ENCODE results near the gene DDX55. TPM values are rescaled to one million over a fixed set of nuclear protein-coding genes. Genes with fewer than 3 reads are reported as not detected.
A peak's percentile ranks its signal among the peaks of the same experiment; 100 is the strongest.
"Not testable (repeated sequence)": the region's sequence is repeated elsewhere in the genome, so short reads cannot be mapped to it uniquely, and the experiment has no call there.

DDX55 gene, protein sequence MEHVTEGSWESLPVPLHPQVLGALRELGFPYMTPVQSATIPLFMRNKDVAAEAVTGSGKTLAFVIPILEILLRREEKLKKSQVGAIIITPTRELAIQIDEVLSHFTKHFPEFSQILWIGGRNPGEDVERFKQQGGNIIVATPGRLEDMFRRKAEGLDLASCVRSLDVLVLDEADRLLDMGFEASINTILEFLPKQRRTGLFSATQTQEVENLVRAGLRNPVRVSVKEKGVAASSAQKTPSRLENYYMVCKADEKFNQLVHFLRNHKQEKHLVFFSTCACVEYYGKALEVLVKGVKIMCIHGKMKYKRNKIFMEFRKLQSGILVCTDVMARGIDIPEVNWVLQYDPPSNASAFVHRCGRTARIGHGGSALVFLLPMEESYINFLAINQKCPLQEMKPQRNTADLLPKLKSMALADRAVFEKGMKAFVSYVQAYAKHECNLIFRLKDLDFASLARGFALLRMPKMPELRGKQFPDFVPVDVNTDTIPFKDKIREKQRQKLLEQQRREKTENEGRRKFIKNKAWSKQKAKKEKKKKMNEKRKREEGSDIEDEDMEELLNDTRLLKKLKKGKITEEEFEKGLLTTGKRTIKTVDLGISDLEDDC
- total RNA-seq (2014; rRNA removed; shearing (Covaris generic)): 33.6 and 43.0 TPM in 2 replicates

GRCh38 chr12:123601602-123602489, at the start of gene DDX55:
Gene DDX55 (plus strand): TSS chr12:123602099. CDS start chr12:123602149, 50 bp downstream.
- DNase-seq (ENCODE audit: low spot score): peak; percentile 88

DNA sequence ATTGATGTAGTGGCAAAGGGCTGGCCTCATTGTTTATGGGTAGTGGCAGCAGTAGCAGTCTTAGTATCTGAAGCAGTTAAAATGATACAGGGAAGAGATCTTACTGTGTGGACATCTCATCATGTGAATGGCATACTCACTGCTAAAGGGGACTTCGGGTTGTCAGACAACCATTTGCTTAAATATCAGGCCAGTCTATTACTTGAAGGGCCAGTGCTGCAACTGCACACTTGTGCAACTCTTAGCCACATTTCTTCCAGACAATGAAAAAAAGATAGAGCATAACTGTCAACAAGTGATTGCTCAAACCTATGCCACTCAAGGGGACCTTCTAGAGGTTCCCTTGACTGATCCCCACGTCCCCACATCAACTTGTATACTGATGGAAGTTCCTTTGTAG, 47.8 kb upstream of the DDX55 start:
- not testable (repeated sequence) for DNase-seq (ENCODE audit: low spot score)

- not testable (repeated sequence) for DNase-seq (ENCODE audit: low spot score)
Observed at GRCh38 chr12:123554843-123555242, 47.1 kb upstream of the DDX55 start.

GRCh38 chr12:123558487-123558886, 43.4 kb upstream of the DDX55 start:
- not testable (repeated sequence) for DNase-seq (ENCODE audit: low spot score)

GRCh38 chr12:123559468-123559867, 42.4 kb upstream of the DDX55 start:
- DNase-seq (ENCODE audit: low spot score): no peak

- peak; percentile 39 for DNase-seq (ENCODE audit: low spot score)
Observed at GRCh38 chr12:123571343-123571813, 30.5 kb upstream of the DDX55 start.

GRCh38 chr12:123572391-123572790, 29.5 kb upstream of the DDX55 start:
- no peak for DNase-seq (ENCODE audit: low spot score)

DNA sequence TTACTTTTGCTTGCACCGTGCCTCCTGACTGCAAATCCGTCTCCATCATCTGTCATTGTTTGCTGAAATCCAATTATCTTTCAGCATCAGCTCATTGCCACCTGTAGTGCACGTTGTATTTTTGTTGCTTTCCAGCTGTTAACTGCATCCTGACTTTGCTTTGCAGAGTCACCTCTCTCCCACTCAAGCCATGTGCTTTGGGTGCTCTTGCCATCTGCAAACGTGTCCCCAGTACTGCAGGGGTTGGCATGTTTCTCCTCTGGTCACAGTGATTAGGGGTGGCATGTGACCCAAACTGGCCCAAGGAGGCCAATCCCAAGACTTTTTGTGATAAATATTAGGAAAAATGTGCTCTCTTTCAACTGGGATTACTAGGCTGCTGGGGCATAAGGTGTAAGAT, 28.0 kb upstream of the DDX55 start:
- no peak for DNase-seq (ENCODE audit: low spot score)

- no peak for DNase-seq (ENCODE audit: low spot score)
Observed at GRCh38 chr12:123576611-123577010, 25.3 kb upstream of the DDX55 start.

DNA sequence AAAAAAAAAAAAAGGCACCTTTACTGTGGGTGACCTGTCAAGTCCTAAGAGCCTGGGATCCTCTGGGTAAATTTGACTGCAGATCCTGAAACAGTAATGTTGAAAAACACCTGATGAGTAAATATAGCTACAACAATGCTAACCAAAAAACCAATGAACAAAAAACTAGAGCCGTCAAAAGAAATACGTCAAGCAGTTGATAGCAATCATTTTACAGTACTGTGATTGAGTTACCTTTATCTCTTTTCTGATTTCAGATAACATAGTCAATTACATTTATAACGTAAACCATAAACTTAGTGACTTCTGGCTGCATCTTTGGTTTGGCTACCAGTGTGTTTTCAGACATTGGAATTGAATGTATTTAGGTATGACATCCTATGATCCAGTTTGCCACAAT, 23.7 kb upstream of the DDX55 start:
- DNase-seq (ENCODE audit: low spot score): no peak

- not testable (repeated sequence) for DNase-seq (ENCODE audit: low spot score)
Observed at GRCh38 chr12:123578829-123579228, 23.1 kb upstream of the DDX55 start.

- no peak for DNase-seq (ENCODE audit: low spot score)
Observed at GRCh38 chr12:123580772-123581171, 21.1 kb upstream of the DDX55 start.

- no peak for DNase-seq (ENCODE audit: low spot score)
Observed at GRCh38 chr12:123591702-123592481, 10.0 kb upstream of the DDX55 start.

DNA sequence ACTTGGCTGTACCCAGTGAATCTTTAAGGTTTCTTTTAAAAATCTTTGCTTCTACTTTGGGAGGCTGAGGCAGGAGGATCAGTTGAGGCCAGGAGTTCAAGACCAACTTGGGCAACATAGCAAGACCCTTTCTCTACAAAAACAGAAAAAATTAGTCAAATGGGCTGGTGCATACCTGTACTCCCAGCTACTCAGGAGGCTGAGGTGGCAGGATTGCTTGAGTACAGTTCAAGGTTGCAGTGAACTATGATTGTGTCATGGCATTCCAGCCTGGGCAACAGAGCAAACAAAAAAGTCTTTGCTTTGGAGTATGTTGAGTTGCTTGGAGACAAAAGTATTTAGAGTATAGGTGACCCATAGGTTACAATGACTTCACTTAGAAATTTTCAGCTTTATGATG, 6.2 kb upstream of the DDX55 start:
- DNase-seq (ENCODE audit: low spot score): no peak

DNA sequence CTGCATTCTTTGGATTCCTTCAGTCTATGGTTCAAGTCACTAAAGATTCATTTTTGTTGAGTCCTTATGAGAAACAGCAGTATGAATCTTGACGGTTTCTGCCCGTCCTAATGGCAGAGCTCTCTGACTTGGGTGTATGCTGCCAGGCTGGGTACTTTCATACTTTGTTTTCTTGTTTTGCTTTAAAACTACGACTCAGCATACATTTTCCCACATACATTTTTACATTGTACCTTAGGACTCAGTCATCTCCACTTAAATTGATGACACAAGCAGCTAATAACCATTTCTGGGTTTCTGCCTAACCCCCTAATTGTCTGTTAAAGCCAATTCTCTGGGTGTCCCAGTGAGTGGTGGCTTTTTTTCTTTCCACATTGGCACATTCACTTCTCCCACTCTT, 4.8 kb upstream of the DDX55 start:
- DNase-seq (ENCODE audit: low spot score): no peak

GRCh38 chr12:123598522-123598921, 3.4 kb upstream of the DDX55 start:
- no peak for DNase-seq (ENCODE audit: low spot score)

- no peak for DNase-seq (ENCODE audit: low spot score)
Observed at GRCh38 chr12:123599310-123599709, 2.6 kb upstream of the DDX55 start.

- no peak for DNase-seq (ENCODE audit: low spot score)
Observed at GRCh38 chr12:123599721-123600120, 2.2 kb upstream of the DDX55 start.

- DNase-seq (ENCODE audit: low spot score): peak; percentile 18
Observed at GRCh38 chr12:123602651-123603195, 824 bp downstream of the DDX55 start.

GRCh38 chr12:123603495-123603894, 1.6 kb downstream of the DDX55 start:
- not testable (repeated sequence) for DNase-seq (ENCODE audit: low spot score)

DNA sequence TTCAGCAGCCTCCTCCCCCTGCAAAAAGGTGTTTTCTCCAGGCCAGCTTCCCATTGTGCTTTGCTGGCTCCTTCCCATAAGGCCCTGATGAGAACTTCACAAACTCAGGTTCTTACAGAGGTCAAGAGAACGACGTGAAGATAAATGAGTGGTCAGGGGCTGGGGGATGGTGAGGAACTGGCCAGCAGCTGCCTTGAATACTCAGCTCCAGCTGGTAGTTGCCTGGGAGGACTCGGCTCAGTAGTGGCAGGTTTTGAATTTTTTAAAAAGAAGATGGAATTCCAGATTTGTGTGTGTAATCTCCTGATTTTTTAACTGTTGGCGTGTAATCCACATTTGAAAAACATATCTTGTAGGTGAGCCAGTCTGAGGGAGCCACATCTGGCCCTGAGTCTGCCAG, 5.9 kb downstream of the DDX55 start:
- no peak for DNase-seq (ENCODE audit: low spot score)

Data from HT-29 (cell line).